ENCODE measurements around the gene MKS1. TPM values are rescaled to one million over a fixed set of nuclear protein-coding genes. Genes with fewer than 3 reads are reported as not detected.

Gene MKS1
- total RNA-seq, 1 donor = 11.2 TPM

DNA sequence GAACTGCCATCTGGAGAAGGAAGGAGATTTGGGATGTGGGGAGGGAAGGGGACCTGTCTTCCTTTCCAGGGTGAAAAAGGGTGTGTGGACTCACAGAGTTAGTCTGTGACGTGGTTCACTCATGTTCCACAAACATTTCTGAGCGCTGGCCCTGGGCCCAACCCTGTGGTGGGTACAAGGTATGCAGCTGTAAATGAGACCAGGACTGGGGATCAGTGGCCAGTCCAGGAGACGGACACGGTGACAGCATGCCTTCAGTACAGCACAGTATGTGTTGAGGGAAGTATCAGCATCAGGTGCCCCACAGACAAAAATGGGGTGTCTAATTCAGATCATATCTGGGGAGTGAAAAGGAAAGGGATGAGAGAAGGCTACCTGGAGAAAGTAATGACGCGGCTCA is 32.0 kb downstream of the MKS1 start:
- no peak for DNase-seq (ENCODE audit: insufficient read length, low spot score, missing footprints)
- H3K4me2 ChIP-seq (ENCODE audit: insufficient read depth, low read length) = no peak overlapping the region
- no peaks in the 10 kb centered on the region for H3K9me3 ChIP-seq (ENCODE audit: low read depth, low read length)
- H3K79me2 ChIP-seq (ENCODE audit: insufficient read depth, low read length) = no peaks in the 10 kb centered on the region
- H3K27ac ChIP-seq (ENCODE audit: low read depth, low read length) = no peak overlapping the region
- H4K20me1 ChIP-seq (ENCODE audit: insufficient read depth, low read length) = peaks cover 4% of the 10 kb centered on the region
- no peak overlapping the region for H2AFZ ChIP-seq (ENCODE audit: low read length)
- TF ChIP-seq, protein P1, sequence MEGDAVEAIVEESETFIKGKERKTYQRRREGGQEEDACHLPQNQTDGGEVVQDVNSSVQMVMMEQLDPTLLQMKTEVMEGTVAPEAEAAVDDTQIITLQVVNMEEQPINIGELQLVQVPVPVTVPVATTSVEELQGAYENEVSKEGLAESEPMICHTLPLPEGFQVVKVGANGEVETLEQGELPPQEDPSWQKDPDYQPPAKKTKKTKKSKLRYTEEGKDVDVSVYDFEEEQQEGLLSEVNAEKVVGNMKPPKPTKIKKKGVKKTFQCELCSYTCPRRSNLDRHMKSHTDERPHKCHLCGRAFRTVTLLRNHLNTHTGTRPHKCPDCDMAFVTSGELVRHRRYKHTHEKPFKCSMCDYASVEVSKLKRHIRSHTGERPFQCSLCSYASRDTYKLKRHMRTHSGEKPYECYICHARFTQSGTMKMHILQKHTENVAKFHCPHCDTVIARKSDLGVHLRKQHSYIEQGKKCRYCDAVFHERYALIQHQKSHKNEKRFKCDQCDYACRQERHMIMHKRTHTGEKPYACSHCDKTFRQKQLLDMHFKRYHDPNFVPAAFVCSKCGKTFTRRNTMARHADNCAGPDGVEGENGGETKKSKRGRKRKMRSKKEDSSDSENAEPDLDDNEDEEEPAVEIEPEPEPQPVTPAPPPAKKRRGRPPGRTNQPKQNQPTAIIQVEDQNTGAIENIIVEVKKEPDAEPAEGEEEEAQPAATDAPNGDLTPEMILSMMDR (IDR thresholded peaks at IDR 0.05; ENCODE audit: extremely low read depth, low read depth, low read length) = no peak
- H3K36me3 ChIP-seq (ENCODE audit: insufficient read depth, low read length) = no peaks in the 10 kb centered on the region
- H3K27me3 ChIP-seq (ENCODE audit: insufficient read depth, low read length) = peaks cover 22% of the 10 kb centered on the region
- peaks cover 9% of the 10 kb centered on the region for H3K4me1 ChIP-seq (ENCODE audit: insufficient read depth, low read length)
- H3K4me3 ChIP-seq (ENCODE audit: insufficient read depth, low read length) = no peak overlapping the region

DNA sequence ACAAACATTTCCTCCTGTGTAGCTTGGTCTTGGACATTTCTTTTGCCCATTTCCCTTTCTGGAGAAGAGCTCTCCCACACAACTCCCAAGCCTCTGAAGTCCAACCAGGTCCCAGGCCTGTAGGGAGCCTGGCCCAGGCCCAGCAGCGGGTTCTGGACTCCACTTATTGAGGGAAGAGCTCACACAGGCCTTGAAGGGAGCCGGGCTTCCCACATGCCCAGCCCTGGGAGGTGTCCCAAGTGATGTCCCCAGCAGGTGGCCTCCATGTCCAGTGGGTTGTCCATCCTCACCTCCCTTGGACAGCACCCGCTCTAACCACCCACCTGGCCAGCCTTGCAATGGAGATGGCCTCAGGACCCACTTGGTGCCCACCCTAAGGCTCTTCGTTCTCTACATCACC is 32.5 kb downstream of the MKS1 start:
- Histone ChIP-seq H3K27me3 (ENCODE audit: insufficient read depth, low read length) (peaks cover 22% of the 10 kb centered on the region), H2AFZ (ENCODE audit: low read length) (no peak overlapping the region), H3K9me3 (ENCODE audit: low read depth, low read length) (no peaks in the 10 kb centered on the region), H3K79me2 (ENCODE audit: insufficient read depth, low read length) (no peaks in the 10 kb centered on the region), H3K4me3 (ENCODE audit: insufficient read depth, low read length) (no peak overlapping the region), H3K4me2 (ENCODE audit: insufficient read depth, low read length) (no peak overlapping the region), H3K4me1 (ENCODE audit: insufficient read depth, low read length) (peaks cover 9% of the 10 kb centered on the region), H3K36me3 (ENCODE audit: insufficient read depth, low read length) (no peaks in the 10 kb centered on the region), H3K27ac (ENCODE audit: low read depth, low read length) (no peak overlapping the region), H4K20me1 (ENCODE audit: insufficient read depth, low read length) (peaks cover 4% of the 10 kb centered on the region)
- TF ChIP-seq, protein P1 (IDR thresholded peaks at IDR 0.05; ENCODE audit: extremely low read depth, low read depth, low read length) = no peak
- DNase-seq (ENCODE audit: insufficient read length, low spot score, missing footprints) = no peak

DNA sequence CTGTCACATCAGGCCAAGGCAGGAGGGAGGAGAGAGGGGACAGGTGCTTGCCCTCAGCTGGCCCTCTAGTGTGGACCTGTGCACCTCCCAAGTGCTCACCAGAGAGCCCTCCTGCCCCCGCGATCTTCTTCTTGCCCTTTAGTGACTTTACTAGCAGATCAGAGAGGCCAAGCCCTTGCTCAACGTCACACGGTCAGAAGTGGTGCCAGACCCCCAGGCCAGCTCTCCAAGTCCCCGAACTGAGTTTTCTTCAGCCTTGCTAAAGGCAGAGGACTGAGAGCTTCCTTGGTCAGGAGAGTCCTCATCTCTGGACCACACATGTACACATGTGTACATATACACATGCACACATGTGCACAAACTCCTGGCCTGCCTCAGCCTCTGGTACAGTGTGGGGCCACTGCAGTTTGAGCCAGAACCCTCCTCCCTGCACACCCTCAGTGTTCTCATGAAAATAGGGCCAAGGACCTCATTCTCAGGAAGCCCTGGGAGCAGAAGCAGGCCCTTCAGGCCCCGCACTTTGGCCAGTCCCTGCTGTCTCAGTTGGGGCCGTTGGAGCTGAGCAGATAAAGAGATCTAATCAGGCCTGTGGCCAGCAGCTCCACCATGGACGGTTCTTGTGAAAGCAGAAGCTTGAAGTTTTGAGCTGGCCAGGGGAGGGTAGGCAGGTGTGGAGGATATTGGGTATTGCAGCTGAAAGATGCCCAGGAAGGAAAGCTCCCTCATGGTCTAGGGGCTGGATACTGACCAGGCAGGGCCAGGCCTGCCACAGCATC is 33.9 kb downstream of the MKS1 start:
- H3K27me3 ChIP-seq (ENCODE audit: insufficient read depth, low read length) = peaks cover 17% of the 10 kb centered on the region
- no peaks in the 10 kb centered on the region for H3K36me3 ChIP-seq (ENCODE audit: insufficient read depth, low read length)
- DNase-seq (ENCODE audit: insufficient read length, low spot score, missing footprints) = no peak

More for the DNA sequence above, 33.9 kb downstream of the MKS1 start:
- Histone ChIP-seq H3K9me3 (ENCODE audit: low read depth, low read length) (no peaks in the 10 kb centered on the region), H3K4me1 (ENCODE audit: insufficient read depth, low read length) (peaks cover 7% of the 10 kb centered on the region), H3K79me2 (ENCODE audit: insufficient read depth, low read length) (no peaks in the 10 kb centered on the region), H3K4me2 (ENCODE audit: insufficient read depth, low read length) (no peak overlapping the region), H3K27ac (ENCODE audit: low read depth, low read length) (no peak overlapping the region), H2AFZ (ENCODE audit: low read length) (no peak overlapping the region), H4K20me1 (ENCODE audit: insufficient read depth, low read length) (peaks cover 2% of the 10 kb centered on the region), H3K4me3 (ENCODE audit: insufficient read depth, low read length) (no peak overlapping the region)
- TF ChIP-seq, protein P1 (IDR thresholded peaks at IDR 0.05; ENCODE audit: extremely low read depth, low read depth, low read length) = no peak

All from osteoblast (primary cell).